ENCODE data around the gene ZFHX3. TPM values are rescaled to one million over a fixed set of nuclear protein-coding genes. Genes with fewer than 3 reads are reported as not detected.

The ZFHX3 gene
- total and polyA plus RNA-seq, 2 donors (not counting 3 experiments of a cell fraction or from before 2014, with no cell fraction given), result 3.7 to 18.8 TPM

GRCh38 chr16:72797621-72798020 is 250.3 kb downstream of the ZFHX3 start:
- no peak overlapping the region for H3K4me3 ChIP-seq (replicated peaks in 1 of 3; ENCODE audit: insufficient read depth in 1 of 3, low read depth in 1 of 3, low read length in 3 of 3)
- no peak overlapping the region for H3K4me2 ChIP-seq (ENCODE audit: insufficient read depth, low read length)
- no peak overlapping the region for H3K27ac ChIP-seq (ENCODE audit: insufficient read depth, low read depth, low read length)
- CTCF ChIA-PET, result interaction anchor here (0.5 to 0.9 kb wide), 3 partner anchors 35 to 132 kb away, joined by 3 to 4 read pairs (median 3); no protein-coding TSS in a partner anchor
- no peaks in the 10 kb centered on the region for H3K79me2 ChIP-seq (ENCODE audit: control insufficient read depth, insufficient read depth, low read length)
- H3K27me3 ChIP-seq (ENCODE audit: control insufficient read depth in 2 of 2, insufficient read depth in 2 of 2, low read length in 2 of 2), result no peaks in the 10 kb centered on the region
- H2AFZ ChIP-seq (ENCODE audit: low read depth, low read length), result no peak overlapping the region
- H4K20me1 ChIP-seq (replicated peaks; ENCODE audit: control insufficient read depth, extremely low read depth, insufficient read depth, low read length), result no peaks in the 10 kb centered on the region
- TF ChIP-seq POLR2A (IDR thresholded peaks at IDR 0.05; ENCODE audit: low read depth, low read length) (no peak), FOS (IDR thresholded peaks at IDR 0.05; ENCODE audit: borderline replicate concordance, insufficient read depth, low read length) (no peak), GATA2 (IDR thresholded peaks at IDR 0.05; ENCODE audit: insufficient read depth, insufficient read length, low read depth, low read length) (no peak), MAX (IDR thresholded peaks at IDR 0.05; ENCODE audit: insufficient read depth, insufficient read length) (no peak), EZH2 (IDR thresholded peaks at IDR 0.05; ENCODE audit: borderline replicate concordance, low read depth, low read length, severe bottlenecking) (no peak), JUN (IDR thresholded peaks at IDR 0.05; ENCODE audit: borderline replicate concordance, insufficient read depth, insufficient read length, low read depth) (no peak), MYC (IDR thresholded peaks at IDR 0.05; ENCODE audit: low read depth, low read length) (no peak), POLR2AphosphoS5 (IDR thresholded peaks at IDR 0.05; ENCODE audit: insufficient read depth, low read depth, low read length) (no peak)
- TF ChIP-seq, protein P1, sequence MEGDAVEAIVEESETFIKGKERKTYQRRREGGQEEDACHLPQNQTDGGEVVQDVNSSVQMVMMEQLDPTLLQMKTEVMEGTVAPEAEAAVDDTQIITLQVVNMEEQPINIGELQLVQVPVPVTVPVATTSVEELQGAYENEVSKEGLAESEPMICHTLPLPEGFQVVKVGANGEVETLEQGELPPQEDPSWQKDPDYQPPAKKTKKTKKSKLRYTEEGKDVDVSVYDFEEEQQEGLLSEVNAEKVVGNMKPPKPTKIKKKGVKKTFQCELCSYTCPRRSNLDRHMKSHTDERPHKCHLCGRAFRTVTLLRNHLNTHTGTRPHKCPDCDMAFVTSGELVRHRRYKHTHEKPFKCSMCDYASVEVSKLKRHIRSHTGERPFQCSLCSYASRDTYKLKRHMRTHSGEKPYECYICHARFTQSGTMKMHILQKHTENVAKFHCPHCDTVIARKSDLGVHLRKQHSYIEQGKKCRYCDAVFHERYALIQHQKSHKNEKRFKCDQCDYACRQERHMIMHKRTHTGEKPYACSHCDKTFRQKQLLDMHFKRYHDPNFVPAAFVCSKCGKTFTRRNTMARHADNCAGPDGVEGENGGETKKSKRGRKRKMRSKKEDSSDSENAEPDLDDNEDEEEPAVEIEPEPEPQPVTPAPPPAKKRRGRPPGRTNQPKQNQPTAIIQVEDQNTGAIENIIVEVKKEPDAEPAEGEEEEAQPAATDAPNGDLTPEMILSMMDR (IDR thresholded peaks at IDR 0.05; ENCODE audit: extremely low read depth in 1 of 2, insufficient read depth in 1 of 2, low read depth in 1 of 2, low read length in 2 of 2), result no peak
- intact Hi-C loops (cut with micrococcal nuclease), result no loop called here
- DNase-seq (ENCODE audit: low read depth, low spot score) (no peak), FAIRE-seq (no peak)
- peaks cover 3 to 31% of the 10 kb centered on the region in 2 experiments for H3K36me3 ChIP-seq (ENCODE audit: control insufficient read depth in 2 of 2, extremely low read depth in 1 of 2, insufficient read depth in 2 of 2, low read length in 2 of 2)
- H3K9me1 ChIP-seq (replicated peaks; ENCODE audit: control insufficient read depth, extremely low read depth, insufficient read depth, low read length), result no peaks in the 10 kb centered on the region
- POLR2A ChIA-PET, result no interaction called here
- H3K9ac ChIP-seq (replicated peaks; ENCODE audit: extremely low read depth, insufficient read depth, low read length), result no peak overlapping the region
- no peaks in the 10 kb centered on the region for H3K4me1 ChIP-seq (ENCODE audit: control insufficient read depth, extremely low read depth, insufficient read depth, low read length)
- no peaks in the 10 kb centered on the region for H3K9me3 ChIP-seq (replicated peaks; ENCODE audit: control insufficient read depth, insufficient read depth, low read length)
- dilution Hi-C loops (cut with MboI; ENCODE audit: extremely low pct_ligation_motif_present, low sequenced_read_pairs), result no loop called here
- no TSS peak for BruUV-seq (replicated peaks)

Data from endothelial cell of umbilical vein (primary cell).